Glutamatergic neuron (in vitro differentiated cells): ENCODE measurements around the gene PTPDC1. TPM values are rescaled to one million over a fixed set of nuclear protein-coding genes. Genes with fewer than 3 reads are reported as not detected.
"Not testable (repeated sequence)": the region's sequence is repeated elsewhere in the genome, so short reads cannot be mapped to it uniquely, and the experiment has no call there.

ENCODE experiments used
- DNase-seq: peaks from one replicate; pipeline ENCODE4 v3.0.0; 2022
- H3K27ac Mint-ChIP-seq: one replicate; pipeline ENCODE4 v1.8.0; 2020; ENCODE audit warnings: mild to moderate bottlenecking, mixed read lengths, inconsistent platforms; ENCODE audit not compliant: unreplicated experiment
- H3K27me3 Mint-ChIP-seq: one replicate; pipeline ENCODE4 v1.8.0; 2020; ENCODE audit warnings: mild to moderate bottlenecking, moderate library complexity, mixed read lengths, inconsistent platforms; ENCODE audit not compliant: unreplicated experiment
- H3K36me3 Mint-ChIP-seq: one replicate; pipeline ENCODE4 v1.8.0; 2020; ENCODE audit warnings: mild to moderate bottlenecking, mixed read lengths, inconsistent platforms; ENCODE audit not compliant: unreplicated experiment
- H3K4me1 Mint-ChIP-seq: one replicate; pipeline ENCODE4 v1.8.0; 2020; ENCODE audit warnings: mild to moderate bottlenecking, low read depth, mixed read lengths, inconsistent platforms; ENCODE audit not compliant: unreplicated experiment
- H3K4me3 Mint-ChIP-seq: one replicate; pipeline ENCODE4 v1.8.0; 2020; ENCODE audit warnings: mild to moderate bottlenecking, mixed read lengths, inconsistent platforms; ENCODE audit not compliant: unreplicated experiment
- H3K9me3 Mint-ChIP-seq: one replicate; pipeline ENCODE4 v1.8.0; 2020; ENCODE audit warnings: mild to moderate bottlenecking, moderate library complexity, mixed read lengths, inconsistent platforms; ENCODE audit not compliant: unreplicated experiment
- CTCF ChIP-seq: fragments of 200-600 bp; sonication (generic); IDR thresholded peaks from one replicate; pipeline ENCODE4 v1.5.0; 2021; ENCODE audit not compliant: partially characterized antibody, unreplicated experiment
- total RNA-seq: library from RNA; stranded (reverse); fragmentation: NEBNext Ultra II Directional; extraction: Animal tissue kit (Norgen Biotek cat#: 25700); gene quantifications from one replicate; pipeline ENCODE4 v1.2.1, GENCODE V29; 2021; ENCODE audit not compliant: unreplicated experiment

PTPDC1 gene
- total RNA-seq, 1 donor from 2014 or later: 9.7 TPM

- H3K27ac Mint-ChIP-seq: no peak overlapping the region
- H3K36me3 Mint-ChIP-seq: no peaks in the 10 kb centered on the region
- no peak overlapping the region for H3K4me3 Mint-ChIP-seq
- H3K9me3 Mint-ChIP-seq: no peaks in the 10 kb centered on the region
- TF ChIP-seq CTCF: no peak
- H3K4me1 Mint-ChIP-seq: no peaks in the 10 kb centered on the region
- no peak for DNase-seq
- no peaks in the 10 kb centered on the region for H3K27me3 Mint-ChIP-seq
Observed at GRCh38 chr9:94112716-94113465, 28.6 kb downstream of the PTPDC1 start.

GRCh38 chr9:94120088-94120487 lies 35.8 kb downstream of the PTPDC1 start:
- not testable (repeated sequence) for H3K4me3 Mint-ChIP-seq

GRCh38 chr9:94120854-94121376 lies 36.7 kb downstream of the PTPDC1 start:
- DNase-seq: no peak
- no peak overlapping the region for H3K4me3 Mint-ChIP-seq
- no peak overlapping the region for H3K27ac Mint-ChIP-seq
- no peaks in the 10 kb centered on the region for H3K4me1 Mint-ChIP-seq
- no peaks in the 10 kb centered on the region for H3K27me3 Mint-ChIP-seq
- no peaks in the 10 kb centered on the region for H3K9me3 Mint-ChIP-seq
- peaks cover 13% of the 10 kb centered on the region for H3K36me3 Mint-ChIP-seq
- no peak for TF ChIP-seq CTCF

More at GRCh38 chr9:94120088-94120487, 35.8 kb downstream of the PTPDC1 start:
- H3K27me3 Mint-ChIP-seq, H3K9me3 Mint-ChIP-seq, H3K27ac Mint-ChIP-seq, H3K4me1 Mint-ChIP-seq, DNase-seq: not testable (repeated sequence)
- peaks cover 13% of the 10 kb centered on the region for H3K36me3 Mint-ChIP-seq

GRCh38 chr9:94126844-94127243 lies 42.6 kb downstream of the PTPDC1 start:
- Mint-ChIP-seq H3K36me3 (peaks cover 26% of the 10 kb centered on the region), H3K4me1 (no peaks in the 10 kb centered on the region), H3K9me3 (peaks cover 5% of the 10 kb centered on the region), H3K27me3 (no peaks in the 10 kb centered on the region), H3K27ac (no peak overlapping the region), H3K4me3 (no peak overlapping the region)
- no peak for TF ChIP-seq CTCF
- DNase-seq: no peak

- no peak overlapping the region for H3K4me3 Mint-ChIP-seq
- H3K9me3 Mint-ChIP-seq: peaks cover 5% of the 10 kb centered on the region
- no peaks in the 10 kb centered on the region for H3K27me3 Mint-ChIP-seq
- H3K4me1 Mint-ChIP-seq: no peaks in the 10 kb centered on the region
- no peak for TF ChIP-seq CTCF
- H3K36me3 Mint-ChIP-seq: peaks cover 26% of the 10 kb centered on the region
- H3K27ac Mint-ChIP-seq: no peak overlapping the region
- no peak for DNase-seq
Observed at GRCh38 chr9:94127806-94128205, 43.5 kb downstream of the PTPDC1 start.
